Heart left ventricle (tissue), 16 donors: ENCODE results near the gene C1orf116. TPM values are rescaled to one million over a fixed set of nuclear protein-coding genes. Genes with fewer than 3 reads are reported as not detected.

Source experiments
- ATAC-seq, 4 donors: fragments of 200-7000 bp; cut with Tn5 transposase; one replicate each; pipeline ENCODE4 v1.9.1; 2020 to 2022; ENCODE audit warnings: moderate library complexity in 4 of 4, mild to moderate bottlenecking in 3 of 4, moderate number of reproducible peaks in 1 of 4
- DNase-seq, 5 donors: peaks; one replicate each; pipeline ENCODE4 v3.0.0-alpha.2; 2020
- H3K27ac ChIP-seq, 12 donors: fragments of 200-600 bp; sonication (generic) in 4 of 12; one replicate each; pipeline versions ENCODE4 v1.5.0 to v1.8.0; 2016 to 2022; ENCODE audit warnings: mild to moderate bottlenecking in 2 of 12
- H3K27me3 ChIP-seq, 9 donors: fragments of 200-600 bp; sonication (generic) in 2 of 9; one replicate each; pipeline versions ENCODE4 v1.5.1 to v1.8.0; 2016 to 2022; ENCODE audit warnings: mild to moderate bottlenecking in 3 of 9
- H3K36me3 ChIP-seq, 9 donors: fragments of 200-600 bp; sonication (generic) in 2 of 9; one replicate each; pipeline versions ENCODE4 v1.5.0 to v1.8.0; 2018 to 2022; ENCODE audit warnings: mild to moderate bottlenecking in 2 of 9
- H3K4me1 ChIP-seq, 12 donors: fragments of 200-600 bp; sonication (generic) in 4 of 12; one replicate each; pipeline versions ENCODE4 v1.5.0 to v1.8.0; 2016 to 2022; ENCODE audit warnings: mild to moderate bottlenecking in 3 of 12
- H3K4me3 ChIP-seq, 12 donors: fragments of 200-600 bp; sonication (generic) in 4 of 12; one replicate each; pipeline versions ENCODE4 v1.5.0 to v1.8.0; 2017 to 2022; ENCODE audit warnings: mild to moderate bottlenecking in 9 of 12, moderate library complexity in 4 of 12
- H3K9me3 ChIP-seq, 12 donors: fragments of 200-600 bp; sonication (generic) in 4 of 12; one replicate each; pipeline versions ENCODE4 v1.5.0 to v1.8.0; 2016 to 2022; ENCODE audit warnings: mild to moderate bottlenecking in 1 of 12
- CTCF ChIP-seq, 12 donors: fragments of 200-600 bp; sonication (generic) in 4 of 12; IDR thresholded peaks; one replicate each; pipeline versions ENCODE4 v1.5.0 to v1.8.0; 2018 to 2022; ENCODE audit warnings: antibody characterized with exemption in 12 of 12, mild to moderate bottlenecking in 5 of 12
- POLR2A ChIP-seq, 2 donors: fragments of 450-650 bp; IDR thresholded peaks; one replicate each; pipeline ENCODE4 v1.6.1; 2017; ENCODE audit warnings: antibody characterized with exemption in 2 of 2, mild to moderate bottlenecking in 2 of 2, moderate library complexity in 2 of 2
- WGBS, 4 donors: extraction: QIAGEN DNeasy Blood & Tissue Kit in 2 of 4; methylation state at CpG; one replicate each; pipeline versions ENCODE4 v1.1.5 to v1.1.7; 2013 to 2018; 5-methylcytosine and 5-hydroxymethylcytosine counted together
- intact Hi-C, 10 donors: fragments of 100-400 bp; cut with DNase I; formaldehyde crosslinking; loops; one replicate each; pipeline versions ENCODE4 v1.11.1 to v1.14.2; 2022
- polyA plus RNA-seq, 2 donors: library from polyadenylated mRNA; stranded (reverse); fragments of 200-250 nt; gene quantifications; one replicate each; pipeline ENCODE4 v1.2.3, GENCODE V29; 2013
- total RNA-seq, 9 donors: library from RNA; depleted of rRNA in 2 of 9; stranded (reverse); fragments of >200 nt in 2 of 9; fragmentation: NEBNext Ultra II Directional in 3 of 9; extraction: Animal tissue kit (Norgen Biotek cat#: 25700) in 3 of 9; gene quantifications; one replicate each; pipeline versions ENCODE4 v1.1.0 to v1.2.4, GENCODE V29; 2016 to 2023
- donor health status: ischemic (EF 13 %, LVEDD 7.1; RV severe dilation, severe dysfunction).
- donor health status: healthy with polysubstance abuse.
- donor health status: DM: no; HTN: yes; CAD: no.
- donor health status: DM: no; HTN: no; CAD: no.
- donor health status: ischemic (EF 25% LVEDD 6.9; RV normal size, moderate dysfunction).
- donor health status: ischemic (EF 25% LVEDD 5.7; RV mildly dilated, moderate dysfunction).
- donor health status: healthy.
- donor health status: DM: yes; HTN: yes; CAD: no.
- donor health status: ischemic (EF 35%, LVEDD 5.7; RV mildly dilated, moderate dysfunction).
- donor health status: nonischemic (EF 11% LVEDD 7.7; RV severe dilation, severe dysfunction).
- donor health status: DM: yes; HTN: yes; CAD: no.
- donor health status: PGD.
- donor health status: ischemic (EF 29% LVEDD 5.4; RV normal size, mild dysfunction).
- donor health status: nonischemic (EF 23%, LVEDD 6.1; RV moderate dilation, normal function).

Gene C1orf116
- total and polyA plus RNA-seq, 11 donors: 0.08 to 3.3 (median 0.60) TPM

DNA sequence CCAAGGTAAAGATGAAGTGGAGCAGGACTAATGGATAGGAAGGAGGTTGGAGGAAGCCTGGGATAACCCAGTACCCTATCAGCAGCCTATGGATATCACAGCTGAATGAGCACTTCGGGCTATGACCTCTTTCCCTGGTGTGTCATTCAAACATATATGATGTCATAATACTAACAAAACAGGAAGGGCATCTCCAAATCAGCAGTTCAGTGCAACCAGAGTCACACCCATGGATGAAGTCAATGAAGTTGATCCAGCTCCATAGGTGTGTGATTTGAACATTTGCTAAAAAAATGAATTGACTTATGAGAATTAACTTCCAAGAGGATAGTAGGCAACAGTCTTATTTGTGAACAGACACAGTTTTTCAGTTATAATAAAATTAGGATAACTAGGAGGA lies 1.7 kb upstream of the C1orf116 start:
- TF ChIP-seq CTCF (IDR thresholded peaks at IDR 0.05): no peak
- no peak for TF ChIP-seq POLR2A (IDR thresholded peaks at IDR 0.05)
- WGBS, 4 donors: 46 to 73% (median 55%) methylated on average over 1 of the region's 1 CpG
- Histone ChIP-seq H3K9me3 (no peaks in the 10 kb centered on the region), H3K36me3 (no peaks in the 10 kb centered on the region), H3K27me3 (peaks cover 0 to 6% (median 0%) of the 10 kb centered on the region in 9 donors), H3K4me1 (peaks cover 0 to 10% (median 0%) of the 10 kb centered on the region in 12 donors), H3K4me3 (no peak overlapping the region), H3K27ac (no peak overlapping the region)
- DNase-seq (no peak), ATAC-seq (no peak)
- intact Hi-C loops: no loop called here

- no peaks in the 10 kb centered on the region for H3K36me3 ChIP-seq
- H3K4me3 ChIP-seq: no peak overlapping the region
- 78 to 85% (median 84%) methylated on average over 2 of the region's 2 CpGs for WGBS, 4 donors
- H3K27me3 ChIP-seq: peaks cover 0 to 6% (median 0%) of the 10 kb centered on the region in 9 donors
- intact Hi-C loops: no loop called here
- DNase-seq (no peak), ATAC-seq (no peak)
- H3K4me1 ChIP-seq: peaks cover 0 to 10% (median 0%) of the 10 kb centered on the region in 12 donors
- H3K9me3 ChIP-seq: no peaks in the 10 kb centered on the region
- no peak overlapping the region for H3K27ac ChIP-seq
- TF ChIP-seq POLR2A (IDR thresholded peaks at IDR 0.05): no peak
- TF ChIP-seq CTCF (IDR thresholded peaks at IDR 0.05): no peak
These were observed 746 bp upstream of the C1orf116 start for GRCh38 chr1:207033302-207033701.

- Histone ChIP-seq H3K4me1 (peaks cover 0 to 11% (median 0%) of the 10 kb centered on the region in 12 donors), H3K27me3 (peaks cover 0 to 6% (median 0%) of the 10 kb centered on the region in 9 donors), H3K27ac (no peak overlapping the region), H3K4me3 (no peak overlapping the region), H3K36me3 (no peaks in the 10 kb centered on the region), H3K9me3 (no peaks in the 10 kb centered on the region)
- DNase-seq (no peak), ATAC-seq (peak in 3 of 4 donors; percentile 39 to 59 (median 40))
- intact Hi-C loops: no loop called here
- WGBS, 4 donors: 60 to 71% (median 69%) methylated on average over 5 to 7 of the region's 7 CpGs
- TF ChIP-seq POLR2A (IDR thresholded peaks at IDR 0.05): no peak
- TF ChIP-seq CTCF (IDR thresholded peaks at IDR 0.05): no peak
These were observed 808 bp downstream of the C1orf116 start for GRCh38 chr1:207031632-207032264.

DNA sequence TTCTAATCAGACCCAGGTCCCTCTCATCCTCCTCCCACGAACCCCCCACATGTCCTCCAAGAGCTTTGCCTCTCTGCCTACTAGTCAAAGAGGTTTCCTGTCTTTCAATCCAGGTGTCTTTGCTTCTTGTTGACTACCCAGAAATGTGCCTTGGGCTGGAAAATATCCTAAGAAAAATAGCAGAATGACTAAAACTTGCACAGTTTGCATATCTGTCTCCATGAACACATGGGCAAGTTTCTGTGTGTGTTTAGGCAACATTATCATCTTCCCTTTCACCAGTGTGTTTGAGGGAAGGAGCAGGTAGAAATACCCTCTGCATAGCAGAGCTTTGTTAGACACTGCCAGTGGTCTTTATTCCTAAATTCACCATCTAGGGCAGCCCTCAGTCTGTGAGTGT lies 1.5 kb downstream of the C1orf116 start:
- intact Hi-C loops: no loop called here
- ATAC-seq (no peak), DNase-seq (no peak)
- H3K27me3 ChIP-seq: peaks cover 0 to 6% (median 0%) of the 10 kb centered on the region in 9 donors
- WGBS, 4 donors: 57 to 94% (median 87%) methylated on average over 1 of the region's 1 CpG
- H3K36me3 ChIP-seq: no peaks in the 10 kb centered on the region
- H3K9me3 ChIP-seq: no peaks in the 10 kb centered on the region
- H3K4me3 ChIP-seq: no peak overlapping the region
- H3K4me1 ChIP-seq: peaks cover 0 to 18% (median 5%) of the 10 kb centered on the region in 12 donors
- H3K27ac ChIP-seq: no peak overlapping the region
- TF ChIP-seq POLR2A (IDR thresholded peaks at IDR 0.05): no peak
- no peak for TF ChIP-seq CTCF (IDR thresholded peaks at IDR 0.05)
